ENCODE data around the gene EEF2KMT.

The EEF2KMT gene

GRCh38 chr16:5064915-5065314 lies 32.7 kb downstream of the EEF2KMT start:
- Histone ChIP-seq H3K27me3 (ENCODE audit: control insufficient read depth, insufficient read depth, low read length) (no peaks in the 10 kb centered on the region), H3K36me3 (ENCODE audit: control insufficient read depth, insufficient read depth, low read length) (no peaks in the 10 kb centered on the region), H3K9ac (ENCODE audit: low read depth, low read length) (no peak overlapping the region), H3K4me3 (ENCODE audit: low read depth, low read length) (no peak overlapping the region), H3K4me1 (ENCODE audit: control insufficient read depth, insufficient read depth, low read length) (peaks cover 2% of the 10 kb centered on the region), H3K9me3 (ENCODE audit: control insufficient read depth, insufficient read depth, low read length) (no peaks in the 10 kb centered on the region)

GRCh38 chr16:5062790-5063765 lies 34.5 kb downstream of the EEF2KMT start:
- H3K4me3 ChIP-seq (ENCODE audit: low read depth, low read length): no peak overlapping the region
- H3K9me3 ChIP-seq (ENCODE audit: control insufficient read depth, insufficient read depth, low read length): no peaks in the 10 kb centered on the region
- no peaks in the 10 kb centered on the region for H3K27me3 ChIP-seq (ENCODE audit: control insufficient read depth, insufficient read depth, low read length)
- no peak overlapping the region for H3K9ac ChIP-seq (ENCODE audit: low read depth, low read length)
- no peaks in the 10 kb centered on the region for H3K36me3 ChIP-seq (ENCODE audit: control insufficient read depth, insufficient read depth, low read length)
- H3K4me1 ChIP-seq (ENCODE audit: control insufficient read depth, insufficient read depth, low read length): peaks cover 2% of the 10 kb centered on the region

- peaks cover 2% of the 10 kb centered on the region for H3K4me1 ChIP-seq (ENCODE audit: control insufficient read depth, insufficient read depth, low read length)
- H3K36me3 ChIP-seq (ENCODE audit: control insufficient read depth, insufficient read depth, low read length): no peaks in the 10 kb centered on the region
- no peak overlapping the region for H3K9ac ChIP-seq (ENCODE audit: low read depth, low read length)
- no peaks in the 10 kb centered on the region for H3K9me3 ChIP-seq (ENCODE audit: control insufficient read depth, insufficient read depth, low read length)
- H3K27me3 ChIP-seq (ENCODE audit: control insufficient read depth, insufficient read depth, low read length): no peaks in the 10 kb centered on the region
- no peak overlapping the region for H3K4me3 ChIP-seq (ENCODE audit: low read depth, low read length)
Observed at GRCh38 chr16:5062051-5062450, 35.5 kb downstream of the EEF2KMT start.

GRCh38 chr16:5060073-5060641 lies 37.4 kb downstream of the EEF2KMT start:
- H3K9ac ChIP-seq (ENCODE audit: low read depth, low read length): no peak overlapping the region

GRCh38 chr16:5059386-5060072 lies 38.1 kb downstream of the EEF2KMT start:
- H3K9ac ChIP-seq (ENCODE audit: low read depth, low read length): no peak overlapping the region
- no peaks in the 10 kb centered on the region for H3K36me3 ChIP-seq (ENCODE audit: control insufficient read depth, insufficient read depth, low read length)
- no peaks in the 10 kb centered on the region for H3K27me3 ChIP-seq (ENCODE audit: control insufficient read depth, insufficient read depth, low read length)
- peaks cover 2% of the 10 kb centered on the region for H3K4me1 ChIP-seq (ENCODE audit: control insufficient read depth, insufficient read depth, low read length)
- no peaks in the 10 kb centered on the region for H3K9me3 ChIP-seq (ENCODE audit: control insufficient read depth, insufficient read depth, low read length)
- H3K4me3 ChIP-seq (ENCODE audit: low read depth, low read length): no peak overlapping the region

More at GRCh38 chr16:5060073-5060641, 37.4 kb downstream of the EEF2KMT start:
- Histone ChIP-seq H3K9me3 (ENCODE audit: control insufficient read depth, insufficient read depth, low read length) (no peaks in the 10 kb centered on the region), H3K36me3 (ENCODE audit: control insufficient read depth, insufficient read depth, low read length) (no peaks in the 10 kb centered on the region), H3K4me3 (ENCODE audit: low read depth, low read length) (no peak overlapping the region), H3K27me3 (ENCODE audit: control insufficient read depth, insufficient read depth, low read length) (no peaks in the 10 kb centered on the region), H3K4me1 (ENCODE audit: control insufficient read depth, insufficient read depth, low read length) (peaks cover 2% of the 10 kb centered on the region)

- H3K9me3 ChIP-seq (ENCODE audit: control insufficient read depth, insufficient read depth, low read length): no peaks in the 10 kb centered on the region
- no peaks in the 10 kb centered on the region for H3K36me3 ChIP-seq (ENCODE audit: control insufficient read depth, insufficient read depth, low read length)
- H3K4me1 ChIP-seq (ENCODE audit: control insufficient read depth, insufficient read depth, low read length): peaks cover 2% of the 10 kb centered on the region
- H3K9ac ChIP-seq (ENCODE audit: low read depth, low read length): no peak overlapping the region
- H3K4me3 ChIP-seq (ENCODE audit: low read depth, low read length): peak overlapping the region; percentile 9
- no peaks in the 10 kb centered on the region for H3K27me3 ChIP-seq (ENCODE audit: control insufficient read depth, insufficient read depth, low read length)
Observed at GRCh38 chr16:5058476-5058875, 39.1 kb downstream of the EEF2KMT start.

- H3K27me3 ChIP-seq (ENCODE audit: control insufficient read depth, insufficient read depth, low read length): no peaks in the 10 kb centered on the region
- no peaks in the 10 kb centered on the region for H3K36me3 ChIP-seq (ENCODE audit: control insufficient read depth, insufficient read depth, low read length)
- H3K4me1 ChIP-seq (ENCODE audit: control insufficient read depth, insufficient read depth, low read length): peaks cover 2% of the 10 kb centered on the region
- no peak overlapping the region for H3K4me3 ChIP-seq (ENCODE audit: low read depth, low read length)
- H3K9ac ChIP-seq (ENCODE audit: low read depth, low read length): no peak overlapping the region
- no peaks in the 10 kb centered on the region for H3K9me3 ChIP-seq (ENCODE audit: control insufficient read depth, insufficient read depth, low read length)
Observed at GRCh38 chr16:5056352-5056751, 41.2 kb downstream of the EEF2KMT start.

GRCh38 chr16:5054876-5055865 lies 42.4 kb downstream of the EEF2KMT start:
- Histone ChIP-seq H3K27me3 (ENCODE audit: control insufficient read depth, insufficient read depth, low read length) (no peaks in the 10 kb centered on the region), H3K4me1 (ENCODE audit: control insufficient read depth, insufficient read depth, low read length) (no peaks in the 10 kb centered on the region), H3K9ac (ENCODE audit: low read depth, low read length) (no peak overlapping the region), H3K9me3 (ENCODE audit: control insufficient read depth, insufficient read depth, low read length) (no peaks in the 10 kb centered on the region), H3K4me3 (ENCODE audit: low read depth, low read length) (no peak overlapping the region), H3K36me3 (ENCODE audit: control insufficient read depth, insufficient read depth, low read length) (no peaks in the 10 kb centered on the region)

- Histone ChIP-seq H3K27me3 (ENCODE audit: control insufficient read depth, insufficient read depth, low read length) (no peaks in the 10 kb centered on the region), H3K4me3 (ENCODE audit: low read depth, low read length) (no peak overlapping the region), H3K36me3 (ENCODE audit: control insufficient read depth, insufficient read depth, low read length) (no peaks in the 10 kb centered on the region), H3K4me1 (ENCODE audit: control insufficient read depth, insufficient read depth, low read length) (no peaks in the 10 kb centered on the region), H3K9me3 (ENCODE audit: control insufficient read depth, insufficient read depth, low read length) (no peaks in the 10 kb centered on the region), H3K9ac (ENCODE audit: low read depth, low read length) (no peak overlapping the region)
Observed at GRCh38 chr16:5046914-5047313, 50.7 kb downstream of the EEF2KMT start.

- no peaks in the 10 kb centered on the region for H3K4me1 ChIP-seq (ENCODE audit: control insufficient read depth, insufficient read depth, low read length)
- H3K27me3 ChIP-seq (ENCODE audit: control insufficient read depth, insufficient read depth, low read length): no peaks in the 10 kb centered on the region
- H3K36me3 ChIP-seq (ENCODE audit: control insufficient read depth, insufficient read depth, low read length): no peaks in the 10 kb centered on the region
- no peaks in the 10 kb centered on the region for H3K9me3 ChIP-seq (ENCODE audit: control insufficient read depth, insufficient read depth, low read length)
- H3K9ac ChIP-seq (ENCODE audit: low read depth, low read length): no peak overlapping the region
- H3K4me3 ChIP-seq (ENCODE audit: low read depth, low read length): no peak overlapping the region
Observed at GRCh38 chr16:5045499-5046115, 52.0 kb downstream of the EEF2KMT start.

All from iPS-15b (cell line).